WTC11 (cell line): ENCODE measurements around the gene RPIA. TPM values are rescaled to one million over a fixed set of nuclear protein-coding genes. Genes with fewer than 3 reads are reported as not detected.

ENCODE experiments used
- ATAC-seq: fragments of 200-7000 bp; cut with Tn5 transposase; 2 replicates; pipeline ENCODE4 v1.10.0; 2021; ENCODE audit warnings: mild to moderate bottlenecking, moderate library complexity
- CTCF ChIA-PET: fragments of 300-600 bp; sonication (Branson Sonifier 250); formaldehyde crosslinking; loops from one replicate; lab custom pipeline; 2021; ENCODE audit warnings: antibody characterized with exemption; lab: Charles Lee
- POLR2A ChIA-PET: fragments of 350-600 bp; sonication (Branson Sonifier 250); formaldehyde crosslinking; loops from one replicate; lab custom pipeline; 2021; ENCODE audit warnings: antibody characterized with exemption; lab: Charles Lee
- DNase-seq: peaks from one replicate; pipeline ENCODE4 v3.0.0; 2021; ENCODE audit warnings: low spot score
- H3K27ac Mint-ChIP-seq: 2 replicates; pipeline ENCODE4 v1.8.0; 2021; ENCODE audit warnings: mixed read lengths
- H3K27me3 Mint-ChIP-seq: 2 replicates; pipeline ENCODE4 v1.8.0; 2021; ENCODE audit warnings: low read depth, mild to moderate bottlenecking, moderate library complexity, mixed read lengths
- H3K36me3 Mint-ChIP-seq: 2 replicates; pipeline ENCODE4 v1.8.0; 2021; ENCODE audit warnings: mixed read lengths
- H3K4me1 Mint-ChIP-seq: 2 replicates; pipeline ENCODE4 v1.8.0; 2022; ENCODE audit warnings: mixed read lengths
- H3K4me3 Mint-ChIP-seq: 2 replicates; pipeline ENCODE4 v1.8.0; 2021; ENCODE audit warnings: mild to moderate bottlenecking, moderate library complexity, mixed read lengths
- H3K9me3 Mint-ChIP-seq: 2 replicates; pipeline ENCODE4 v1.8.0; 2021; ENCODE audit warnings: mixed read lengths
- CREB1 ChIP-seq: sonication (generic); formaldehyde crosslinking; IDR thresholded peaks from 2 replicates; pipeline ENCODE4 v1.8.0; 2023; ENCODE audit warnings: mild to moderate bottlenecking, missing genetic modification reagents
- GRHL2 ChIP-seq: fragments of 250-450 bp; sonication (Bioruptor Pico); IDR thresholded peaks from 2 replicates; pipeline ENCODE4 v1.8.0; 2022; ENCODE audit warnings: mild to moderate bottlenecking, moderate library complexity; ENCODE audit not compliant: insufficient replicate concordance, severe bottlenecking
- HMGA2 ChIP-seq: fragments of 250-450 bp; sonication (Bioruptor Pico); IDR thresholded peaks from 2 replicates; pipeline ENCODE4 v1.4.0; 2021; ENCODE audit warnings: mild to moderate bottlenecking, moderate library complexity
- NFATC4 ChIP-seq: fragments of 250-450 bp; sonication (Bioruptor Pico); IDR thresholded peaks from 2 replicates; pipeline ENCODE4 v1.9.0; 2021; ENCODE audit warnings: mild to moderate bottlenecking
- NR1H2 ChIP-seq: sonication (generic); formaldehyde crosslinking; IDR thresholded peaks from 2 replicates; pipeline ENCODE4 v1.9.0; 2021; ENCODE audit warnings: mild to moderate bottlenecking, moderate library complexity, missing genetic modification reagents
- RELA ChIP-seq: sonication (generic); formaldehyde crosslinking; IDR thresholded peaks from 2 replicates; pipeline ENCODE4 v1.8.1; 2022; ENCODE audit warnings: missing genetic modification reagents, mild to moderate bottlenecking, borderline replicate concordance
- SMAD4 ChIP-seq: sonication (generic); formaldehyde crosslinking; IDR thresholded peaks from 2 replicates; pipeline ENCODE4 v1.8.0; 2022; ENCODE audit warnings: mild to moderate bottlenecking, missing genetic modification reagents
- TCF7 ChIP-seq: sonication (generic); formaldehyde crosslinking; IDR thresholded peaks from 2 replicates; pipeline ENCODE4 v1.8.0; 2022; ENCODE audit warnings: mild to moderate bottlenecking, low read depth, missing genetic modification reagents, moderate library complexity
- ZBTB21 ChIP-seq: sonication (generic); formaldehyde crosslinking; IDR thresholded peaks from 2 replicates; pipeline ENCODE4 v1.8.1; 2023; ENCODE audit warnings: mild to moderate bottlenecking, missing genetic modification reagents, borderline replicate concordance
- ZNF396 ChIP-seq: fragments of 250-450 bp; sonication (Bioruptor Pico); IDR thresholded peaks from 2 replicates; pipeline ENCODE4 v1.8.0; 2021; ENCODE audit warnings: mild to moderate bottlenecking, moderate library complexity, borderline replicate concordance
- ZNF423 ChIP-seq: fragments of 250-450 bp; sonication (Bioruptor Pico); IDR thresholded peaks from 2 replicates; pipeline ENCODE4 v2.1.2; 2022; ENCODE audit warnings: mild to moderate bottlenecking, moderate library complexity
- total RNA-seq: library from RNA; stranded (reverse); gene quantifications from 3 replicates; pipeline ENCODE4 v1.2.3, GENCODE V29; 2021
- TF ChIP-seq, protein P1 (sequence below): sonication (generic); formaldehyde crosslinking; IDR thresholded peaks from 2 replicates; pipeline ENCODE4 v1.8.0; 2022; ENCODE audit warnings: missing genetic modification reagents
- TF ChIP-seq, protein P2 (sequence below): sonication (generic); formaldehyde crosslinking; IDR thresholded peaks from 2 replicates; pipeline ENCODE4 v1.8.1; 2023; ENCODE audit warnings: mild to moderate bottlenecking, moderate library complexity, missing genetic modification reagents
- TF ChIP-seq, protein P3 (sequence below): sonication (generic); formaldehyde crosslinking; conservative IDR thresholded peaks from 2 replicates; pipeline ENCODE4 v1.8.1; 2023; ENCODE audit warnings: mild to moderate bottlenecking, low read depth, missing genetic modification reagents, moderate library complexity
- TF ChIP-seq, protein P4 (sequence below): sonication (generic); formaldehyde crosslinking; IDR thresholded peaks from 2 replicates; pipeline ENCODE4 v1.8.1; 2023; ENCODE audit warnings: mild to moderate bottlenecking, missing genetic modification reagents, moderate library complexity
- TF ChIP-seq, protein P5 (sequence below): sonication (generic); formaldehyde crosslinking; IDR thresholded peaks from 2 replicates; pipeline ENCODE4 v1.8.0; 2022; ENCODE audit warnings: mild to moderate bottlenecking, missing genetic modification reagents
- TF ChIP-seq, protein P6 (sequence below): sonication (generic); formaldehyde crosslinking; IDR thresholded peaks from 2 replicates; pipeline ENCODE4 v1.8.1; 2022; ENCODE audit warnings: missing genetic modification reagents, borderline replicate concordance

RPIA gene
- total RNA-seq, 1 experiment from 2014 or later, result 23.4 TPM

DNA sequence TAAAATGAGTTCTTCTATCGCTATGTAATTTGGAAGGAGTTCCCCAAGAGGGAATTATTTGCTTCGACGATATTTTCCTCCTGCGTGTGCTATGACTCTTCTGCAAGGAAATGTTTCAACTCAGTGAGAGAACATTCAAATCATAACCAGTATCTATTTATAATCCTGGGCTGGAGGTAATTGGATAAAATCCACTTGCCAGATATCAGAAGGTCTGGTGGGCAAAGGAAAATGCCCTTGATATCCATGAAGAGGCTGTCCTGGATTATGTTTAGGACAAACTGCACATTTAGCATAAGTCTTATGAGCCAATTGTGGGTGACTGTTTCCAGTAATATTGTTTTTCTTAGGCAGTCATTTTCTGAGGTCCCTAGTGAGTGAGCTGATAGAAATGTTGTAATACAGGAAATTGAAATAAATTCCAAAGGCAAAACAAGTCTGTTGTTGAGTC lies 17.7 kb downstream of the RPIA start (continued):
- TF ChIP-seq, protein P1, sequence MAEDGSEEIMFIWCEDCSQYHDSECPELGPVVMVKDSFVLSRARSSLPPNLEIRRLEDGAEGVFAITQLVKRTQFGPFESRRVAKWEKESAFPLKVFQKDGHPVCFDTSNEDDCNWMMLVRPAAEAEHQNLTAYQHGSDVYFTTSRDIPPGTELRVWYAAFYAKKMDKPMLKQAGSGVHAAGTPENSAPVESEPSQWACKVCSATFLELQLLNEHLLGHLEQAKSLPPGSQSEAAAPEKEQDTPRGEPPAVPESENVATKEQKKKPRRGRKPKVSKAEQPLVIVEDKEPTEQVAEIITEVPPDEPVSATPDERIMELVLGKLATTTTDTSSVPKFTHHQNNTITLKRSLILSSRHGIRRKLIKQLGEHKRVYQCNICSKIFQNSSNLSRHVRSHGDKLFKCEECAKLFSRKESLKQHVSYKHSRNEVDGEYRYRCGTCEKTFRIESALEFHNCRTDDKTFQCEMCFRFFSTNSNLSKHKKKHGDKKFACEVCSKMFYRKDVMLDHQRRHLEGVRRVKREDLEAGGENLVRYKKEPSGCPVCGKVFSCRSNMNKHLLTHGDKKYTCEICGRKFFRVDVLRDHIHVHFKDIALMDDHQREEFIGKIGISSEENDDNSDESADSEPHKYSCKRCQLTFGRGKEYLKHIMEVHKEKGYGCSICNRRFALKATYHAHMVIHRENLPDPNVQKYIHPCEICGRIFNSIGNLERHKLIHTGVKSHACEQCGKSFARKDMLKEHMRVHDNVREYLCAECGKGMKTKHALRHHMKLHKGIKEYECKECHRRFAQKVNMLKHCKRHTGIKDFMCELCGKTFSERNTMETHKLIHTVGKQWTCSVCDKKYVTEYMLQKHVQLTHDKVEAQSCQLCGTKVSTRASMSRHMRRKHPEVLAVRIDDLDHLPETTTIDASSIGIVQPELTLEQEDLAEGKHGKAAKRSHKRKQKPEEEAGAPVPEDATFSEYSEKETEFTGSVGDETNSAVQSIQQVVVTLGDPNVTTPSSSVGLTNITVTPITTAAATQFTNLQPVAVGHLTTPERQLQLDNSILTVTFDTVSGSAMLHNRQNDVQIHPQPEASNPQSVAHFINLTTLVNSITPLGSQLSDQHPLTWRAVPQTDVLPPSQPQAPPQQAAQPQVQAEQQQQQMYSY (CRISPR knock-in tag), result no peak
- TF ChIP-seq TCF7 (CRISPR knock-in tag), result no peak
- TF ChIP-seq SMAD4 (CRISPR knock-in tag), result no peak
- TF ChIP-seq ZBTB21 (CRISPR knock-in tag), result no peak
- TF ChIP-seq, protein P2, sequence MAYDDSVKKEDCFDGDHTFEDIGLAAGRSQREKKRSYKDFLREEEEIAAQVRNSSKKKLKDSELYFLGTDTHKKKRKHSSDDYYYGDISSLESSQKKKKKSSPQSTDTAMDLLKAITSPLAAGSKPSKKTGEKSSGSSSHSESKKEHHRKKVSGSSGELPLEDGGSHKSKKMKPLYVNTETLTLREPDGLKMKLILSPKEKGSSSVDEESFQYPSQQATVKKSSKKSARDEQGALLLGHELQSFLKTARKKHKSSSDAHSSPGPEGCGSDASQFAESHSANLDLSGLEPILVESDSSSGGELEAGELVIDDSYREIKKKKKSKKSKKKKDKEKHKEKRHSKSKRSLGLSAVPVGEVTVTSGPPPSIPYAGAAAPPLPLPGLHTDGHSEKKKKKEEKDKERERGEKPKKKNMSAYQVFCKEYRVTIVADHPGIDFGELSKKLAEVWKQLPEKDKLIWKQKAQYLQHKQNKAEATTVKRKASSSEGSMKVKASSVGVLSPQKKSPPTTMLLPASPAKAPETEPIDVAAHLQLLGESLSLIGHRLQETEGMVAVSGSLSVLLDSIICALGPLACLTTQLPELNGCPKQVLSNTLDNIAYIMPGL (CRISPR knock-in tag), result no peak
- TF ChIP-seq, protein P3, sequence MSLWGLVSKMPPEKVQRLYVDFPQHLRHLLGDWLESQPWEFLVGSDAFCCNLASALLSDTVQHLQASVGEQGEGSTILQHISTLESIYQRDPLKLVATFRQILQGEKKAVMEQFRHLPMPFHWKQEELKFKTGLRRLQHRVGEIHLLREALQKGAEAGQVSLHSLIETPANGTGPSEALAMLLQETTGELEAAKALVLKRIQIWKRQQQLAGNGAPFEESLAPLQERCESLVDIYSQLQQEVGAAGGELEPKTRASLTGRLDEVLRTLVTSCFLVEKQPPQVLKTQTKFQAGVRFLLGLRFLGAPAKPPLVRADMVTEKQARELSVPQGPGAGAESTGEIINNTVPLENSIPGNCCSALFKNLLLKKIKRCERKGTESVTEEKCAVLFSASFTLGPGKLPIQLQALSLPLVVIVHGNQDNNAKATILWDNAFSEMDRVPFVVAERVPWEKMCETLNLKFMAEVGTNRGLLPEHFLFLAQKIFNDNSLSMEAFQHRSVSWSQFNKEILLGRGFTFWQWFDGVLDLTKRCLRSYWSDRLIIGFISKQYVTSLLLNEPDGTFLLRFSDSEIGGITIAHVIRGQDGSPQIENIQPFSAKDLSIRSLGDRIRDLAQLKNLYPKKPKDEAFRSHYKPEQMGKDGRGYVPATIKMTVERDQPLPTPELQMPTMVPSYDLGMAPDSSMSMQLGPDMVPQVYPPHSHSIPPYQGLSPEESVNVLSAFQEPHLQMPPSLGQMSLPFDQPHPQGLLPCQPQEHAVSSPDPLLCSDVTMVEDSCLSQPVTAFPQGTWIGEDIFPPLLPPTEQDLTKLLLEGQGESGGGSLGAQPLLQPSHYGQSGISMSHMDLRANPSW, result no peak
- TF ChIP-seq ZNF396, result no peak
- no peak for TF ChIP-seq NFATC4 (CRISPR knock-in tag)
- no peak for TF ChIP-seq NR1H2
- no peak for TF ChIP-seq ZNF423
- no peak for TF ChIP-seq CREB1 (CRISPR knock-in tag)
- TF ChIP-seq HMGA2 (CRISPR knock-in tag), result no peak
- TF ChIP-seq, protein P4, sequence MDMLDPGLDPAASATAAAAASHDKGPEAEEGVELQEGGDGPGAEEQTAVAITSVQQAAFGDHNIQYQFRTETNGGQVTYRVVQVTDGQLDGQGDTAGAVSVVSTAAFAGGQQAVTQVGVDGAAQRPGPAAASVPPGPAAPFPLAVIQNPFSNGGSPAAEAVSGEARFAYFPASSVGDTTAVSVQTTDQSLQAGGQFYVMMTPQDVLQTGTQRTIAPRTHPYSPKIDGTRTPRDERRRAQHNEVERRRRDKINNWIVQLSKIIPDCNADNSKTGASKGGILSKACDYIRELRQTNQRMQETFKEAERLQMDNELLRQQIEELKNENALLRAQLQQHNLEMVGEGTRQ (CRISPR knock-in tag), result no peak

DNA sequence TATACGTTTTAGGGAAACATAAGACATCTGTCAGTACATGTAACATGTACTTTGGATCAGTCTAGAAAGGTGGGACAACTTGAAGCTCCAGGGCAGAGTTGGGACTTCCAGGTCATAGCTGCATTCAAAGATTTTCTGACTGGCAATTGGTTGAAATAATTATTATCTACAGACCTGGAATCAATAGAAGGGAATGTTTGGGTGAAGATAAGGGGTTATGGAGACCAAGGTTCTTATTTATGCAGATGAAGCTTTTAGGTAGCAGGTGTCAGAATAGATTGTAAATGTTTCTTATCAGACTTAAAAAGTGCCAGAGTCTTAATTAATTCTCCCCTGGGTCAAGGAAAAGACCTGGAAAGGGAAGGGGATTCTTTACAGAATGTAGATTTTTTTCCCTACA lies 19.8 kb downstream of the RPIA start:
- ATAC-seq (no peak), DNase-seq (no peak)
- POLR2A ChIA-PET, result no interaction called here
- CTCF ChIA-PET, result interaction anchor here (1.5 to 1.7 kb wide), 2 partner anchors 19 to 40 kb away, joined by 6 read pairs; no protein-coding TSS in a partner anchor
- H3K4me3 Mint-ChIP-seq, result no peak overlapping the region
- H3K27me3 Mint-ChIP-seq, result no peaks in the 10 kb centered on the region
- peaks cover 51% of the 10 kb centered on the region for H3K4me1 Mint-ChIP-seq
- TF ChIP-seq, protein P4 (CRISPR knock-in tag), result no peak
- TF ChIP-seq, protein P5, sequence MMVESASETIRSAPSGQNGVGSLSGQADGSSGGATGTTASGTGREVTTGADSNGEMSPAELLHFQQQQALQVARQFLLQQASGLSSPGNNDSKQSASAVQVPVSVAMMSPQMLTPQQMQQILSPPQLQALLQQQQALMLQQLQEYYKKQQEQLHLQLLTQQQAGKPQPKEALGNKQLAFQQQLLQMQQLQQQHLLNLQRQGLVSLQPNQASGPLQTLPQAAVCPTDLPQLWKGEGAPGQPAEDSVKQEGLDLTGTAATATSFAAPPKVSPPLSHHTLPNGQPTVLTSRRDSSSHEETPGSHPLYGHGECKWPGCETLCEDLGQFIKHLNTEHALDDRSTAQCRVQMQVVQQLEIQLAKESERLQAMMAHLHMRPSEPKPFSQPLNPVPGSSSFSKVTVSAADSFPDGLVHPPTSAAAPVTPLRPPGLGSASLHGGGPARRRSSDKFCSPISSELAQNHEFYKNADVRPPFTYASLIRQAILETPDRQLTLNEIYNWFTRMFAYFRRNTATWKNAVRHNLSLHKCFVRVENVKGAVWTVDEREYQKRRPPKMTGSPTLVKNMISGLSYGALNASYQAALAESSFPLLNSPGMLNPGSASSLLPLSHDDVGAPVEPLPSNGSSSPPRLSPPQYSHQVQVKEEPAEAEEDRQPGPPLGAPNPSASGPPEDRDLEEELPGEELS, result no peak
- TF ChIP-seq GRHL2 (CRISPR knock-in tag), result no peak
- no peak for TF ChIP-seq RELA
- TF ChIP-seq, protein P6, sequence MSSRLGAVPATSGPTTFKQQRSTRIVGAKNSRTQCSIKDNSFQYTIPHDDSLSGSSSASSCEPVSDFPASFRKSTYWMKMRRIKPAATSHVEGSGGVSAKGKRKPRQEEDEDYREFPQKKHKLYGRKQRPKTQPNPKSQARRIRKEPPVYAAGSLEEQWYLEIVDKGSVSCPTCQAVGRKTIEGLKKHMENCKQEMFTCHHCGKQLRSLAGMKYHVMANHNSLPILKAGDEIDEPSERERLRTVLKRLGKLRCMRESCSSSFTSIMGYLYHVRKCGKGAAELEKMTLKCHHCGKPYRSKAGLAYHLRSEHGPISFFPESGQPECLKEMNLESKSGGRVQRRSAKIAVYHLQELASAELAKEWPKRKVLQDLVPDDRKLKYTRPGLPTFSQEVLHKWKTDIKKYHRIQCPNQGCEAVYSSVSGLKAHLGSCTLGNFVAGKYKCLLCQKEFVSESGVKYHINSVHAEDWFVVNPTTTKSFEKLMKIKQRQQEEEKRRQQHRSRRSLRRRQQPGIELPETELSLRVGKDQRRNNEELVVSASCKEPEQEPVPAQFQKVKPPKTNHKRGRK (CRISPR knock-in tag), result no peak
- peaks cover 30% of the 10 kb centered on the region for H3K36me3 Mint-ChIP-seq
- no peak overlapping the region for H3K27ac Mint-ChIP-seq
- H3K9me3 Mint-ChIP-seq, result peaks cover 27% of the 10 kb centered on the region
